NOMO-1 treated with dmso at 0.1 percent for 144 hours (cell line): ENCODE results near the gene TSPAN11.
"Not testable (repeated sequence)": the region's sequence is repeated elsewhere in the genome, so short reads cannot be mapped to it uniquely, and the experiment has no call there.

ENCODE experiments used
- DNase-seq: peaks from one replicate; lab custom pipeline; 2025; ENCODE audit not compliant: unreplicated experiment; lab: John Stamatoyannopoulos, UW

Gene TSPAN11

GRCh38 chr12:30926243-30927221, at the start of gene TSPAN11:
TSS of gene TSPAN11 (plus strand) at chr12:30926748. CDS start at chr12:30953992, 27,244 bp downstream.
- DNase-seq = no peak

DNA sequence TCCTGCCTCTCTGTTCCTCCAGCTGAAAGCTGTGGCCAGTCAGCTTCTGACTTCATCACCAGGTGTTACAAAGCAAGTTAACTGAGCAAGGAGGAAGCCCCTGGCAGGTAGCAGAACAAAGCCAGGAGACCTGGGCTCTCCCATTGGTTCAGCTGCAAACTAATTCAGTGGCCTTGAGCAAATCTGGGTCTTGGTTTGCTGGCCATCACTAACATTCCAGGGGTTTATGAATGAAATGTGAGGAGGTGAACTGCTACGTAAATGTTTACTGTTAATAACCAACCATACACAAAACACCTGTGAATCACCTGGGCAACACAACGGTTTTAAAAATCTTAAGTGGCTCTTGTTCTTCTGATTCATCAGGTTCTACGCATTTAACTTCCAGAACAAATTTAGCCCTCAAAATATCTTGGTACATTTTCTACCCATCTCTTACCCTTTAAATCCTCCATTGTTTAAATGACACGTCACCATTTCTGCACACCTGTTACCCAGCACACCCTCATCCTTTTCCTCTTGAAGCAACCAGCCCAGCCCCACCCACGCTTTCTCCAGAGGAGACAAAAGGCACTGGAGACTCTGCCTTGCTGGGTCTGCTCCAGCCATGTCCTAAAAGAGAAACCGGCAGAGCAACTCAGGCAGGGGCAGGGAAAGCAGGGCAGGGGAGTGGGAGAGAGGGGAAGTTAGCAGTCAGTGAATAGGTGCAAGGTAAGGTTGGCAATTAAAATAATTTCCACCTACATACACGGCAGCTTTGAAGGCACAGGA, 49.3 kb upstream of the TSPAN11 start:
- no peak for DNase-seq

DNA sequence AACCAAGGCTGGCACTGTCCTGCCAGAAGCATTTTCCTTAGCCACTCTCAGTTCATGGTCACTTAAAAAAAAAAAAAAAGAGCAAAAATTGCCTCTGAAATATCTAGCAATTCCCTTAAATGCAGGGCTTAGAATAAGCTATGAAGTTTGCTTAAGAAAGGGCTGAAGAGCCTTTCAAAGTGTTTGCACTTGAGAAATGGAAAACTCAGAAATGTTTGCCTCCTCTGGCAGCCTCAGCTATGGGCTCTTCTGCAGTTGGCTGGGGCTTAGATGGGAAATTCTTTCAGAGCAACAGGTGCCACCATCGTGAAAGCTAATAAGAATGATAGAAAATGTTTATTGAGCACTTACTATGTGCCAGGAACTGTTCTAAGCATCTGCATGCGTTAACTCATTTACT, 48.5 kb upstream of the TSPAN11 start:
- DNase-seq = no peak

- DNase-seq = no peak
These were observed 46.5 kb upstream of the TSPAN11 start for GRCh38 chr12:30880061-30880460.

GRCh38 chr12:30880813-30881212, 45.7 kb upstream of the TSPAN11 start:
- DNase-seq = no peak

DNA sequence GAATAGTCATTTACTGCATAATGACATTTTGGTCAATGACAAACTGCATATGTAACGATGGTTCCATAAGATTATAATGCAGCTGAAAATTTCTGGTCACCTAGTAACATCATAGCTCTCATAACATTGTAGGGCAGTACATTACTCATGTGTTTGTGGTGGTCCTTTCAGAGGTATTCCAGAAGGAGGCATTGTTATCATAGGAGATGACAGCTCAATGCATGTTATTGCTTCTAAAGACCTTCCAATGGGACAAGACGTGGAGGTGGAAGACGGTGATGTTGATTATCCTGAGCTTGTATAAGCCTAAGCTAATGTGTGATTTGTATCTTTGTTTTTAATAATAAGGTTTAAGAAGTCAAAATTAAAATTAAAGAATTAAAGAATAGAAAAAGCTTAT, 43.8 kb upstream of the TSPAN11 start:
- DNase-seq = no peak

DNA sequence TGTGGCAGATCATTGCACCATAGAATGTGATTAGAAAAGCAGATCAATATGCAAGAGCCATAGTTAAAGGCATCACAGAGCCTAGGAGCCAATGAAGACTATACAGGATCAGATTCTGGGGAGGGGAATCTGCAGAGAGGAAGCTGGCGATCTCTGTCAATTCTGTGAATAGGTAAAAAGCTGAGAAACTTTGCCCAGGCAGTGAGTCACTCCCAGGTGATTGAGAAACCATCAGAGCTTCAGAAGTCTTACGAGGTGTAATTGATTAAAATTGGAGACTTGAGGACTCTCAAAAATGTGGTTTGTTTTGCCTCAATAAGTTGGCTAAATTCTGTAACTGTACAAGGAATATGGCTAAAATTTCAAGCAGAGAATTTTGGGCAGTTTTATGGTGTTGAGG, 41.7 kb upstream of the TSPAN11 start:
- DNase-seq = no peak

DNA sequence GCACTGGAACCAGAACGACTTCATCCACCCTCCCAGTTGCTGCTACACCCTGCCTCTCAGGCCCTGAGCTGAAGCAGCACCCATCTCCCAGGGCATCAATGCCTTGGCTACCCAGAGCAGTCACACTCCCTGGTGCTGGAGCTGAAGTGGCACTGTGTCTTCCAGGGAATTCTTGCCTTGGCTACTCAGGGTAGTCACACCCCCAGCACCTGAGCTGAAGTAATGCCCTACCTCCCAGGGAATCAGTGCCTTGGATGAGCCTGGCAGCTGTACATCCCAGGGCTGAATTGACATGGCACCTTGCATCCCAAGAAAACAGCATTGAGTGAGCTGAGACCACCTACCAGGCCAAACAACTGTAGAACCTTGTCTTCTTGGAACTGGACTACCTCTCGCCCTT, 41.2 kb upstream of the TSPAN11 start:
- no peak for DNase-seq

DNA sequence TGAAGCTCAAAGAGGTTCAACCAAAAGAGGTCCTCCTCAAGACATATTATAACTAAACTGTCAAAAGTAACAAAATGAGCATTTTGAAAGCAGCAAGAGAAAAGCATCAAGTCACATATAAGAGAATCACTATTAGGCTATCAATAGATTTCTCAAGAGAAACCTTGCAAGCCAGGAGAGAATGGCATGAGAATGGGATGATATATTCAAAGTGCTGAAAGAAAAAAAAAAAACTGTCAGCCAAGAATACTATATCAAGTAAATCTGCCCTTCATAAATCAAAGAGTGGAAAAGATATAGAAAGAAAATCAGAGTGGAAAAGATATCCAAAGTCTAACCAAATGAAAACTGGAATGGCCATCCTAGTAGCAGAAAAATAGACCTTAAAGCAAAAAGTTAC, 39.3 kb upstream of the TSPAN11 start:
- DNase-seq = no peak

DNA sequence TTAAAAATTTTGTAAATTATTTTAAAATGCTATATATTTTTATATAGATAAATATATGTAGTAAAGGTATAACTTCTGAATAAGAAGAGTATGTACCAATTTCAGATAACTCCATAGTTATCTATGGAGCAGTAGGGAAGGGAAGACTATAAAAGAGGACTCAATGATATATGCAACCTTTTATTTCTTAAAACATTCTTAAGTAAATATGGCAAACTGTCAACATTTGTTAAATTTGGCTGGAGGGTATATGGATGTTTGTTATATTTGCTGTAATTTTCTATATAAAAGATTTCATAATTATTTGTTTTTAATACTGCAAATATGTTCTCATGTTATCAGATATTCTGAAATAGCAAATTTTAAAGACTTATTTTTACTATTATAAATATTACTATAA, 38.3 kb upstream of the TSPAN11 start:
- DNase-seq = no peak

DNA sequence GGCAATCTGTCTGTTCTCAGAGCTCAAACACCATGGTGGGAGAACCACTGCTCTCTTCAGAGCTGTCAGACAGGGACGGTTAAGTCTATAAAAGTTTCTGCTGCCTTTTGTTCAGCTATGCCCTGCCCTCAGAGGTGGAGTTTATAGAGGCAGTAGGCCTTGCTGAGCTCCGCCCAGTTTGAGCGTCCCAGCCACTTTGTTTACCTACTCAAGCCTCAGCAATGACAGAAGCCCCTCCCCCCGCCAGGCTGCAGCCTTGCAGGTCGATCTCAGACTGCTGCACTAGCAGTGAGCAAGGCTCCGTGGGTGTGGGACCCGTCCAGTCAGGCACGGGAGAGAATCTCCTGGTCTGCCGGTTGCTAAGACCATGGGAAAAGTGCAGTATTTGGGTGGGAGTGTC, 32.0 kb upstream of the TSPAN11 start:
- not testable (repeated sequence) for DNase-seq

DNA sequence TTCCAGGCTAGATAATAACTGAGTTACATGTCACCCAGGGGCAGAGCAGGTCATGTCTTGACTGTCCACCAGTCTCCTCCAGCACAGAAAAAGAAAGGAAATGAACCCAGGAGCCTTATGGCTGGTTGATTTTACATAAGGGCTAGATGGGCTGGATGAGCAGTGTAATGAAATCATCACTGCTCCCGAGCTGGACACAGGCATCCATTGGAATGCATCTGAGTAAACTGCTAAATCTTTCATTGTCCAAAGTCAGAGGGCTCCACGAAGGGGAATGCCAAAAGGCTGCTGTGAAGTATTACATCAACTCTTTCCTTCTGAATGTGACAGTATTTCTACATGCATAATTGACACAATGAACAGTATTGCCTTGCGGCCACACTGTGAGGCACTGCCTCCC, 30.1 kb upstream of the TSPAN11 start:
- DNase-seq = no peak

GRCh38 chr12:30898846-30899245, 27.7 kb upstream of the TSPAN11 start:
- DNase-seq = no peak

GRCh38 chr12:30900351-30900750, 26.2 kb upstream of the TSPAN11 start:
- no peak for DNase-seq

GRCh38 chr12:30902001-30902400, 24.5 kb upstream of the TSPAN11 start:
- DNase-seq = no peak

GRCh38 chr12:30902596-30902995, 24.0 kb upstream of the TSPAN11 start:
- DNase-seq = no peak

- no peak for DNase-seq
These were observed 21.0 kb upstream of the TSPAN11 start for GRCh38 chr12:30905463-30906009.

DNA sequence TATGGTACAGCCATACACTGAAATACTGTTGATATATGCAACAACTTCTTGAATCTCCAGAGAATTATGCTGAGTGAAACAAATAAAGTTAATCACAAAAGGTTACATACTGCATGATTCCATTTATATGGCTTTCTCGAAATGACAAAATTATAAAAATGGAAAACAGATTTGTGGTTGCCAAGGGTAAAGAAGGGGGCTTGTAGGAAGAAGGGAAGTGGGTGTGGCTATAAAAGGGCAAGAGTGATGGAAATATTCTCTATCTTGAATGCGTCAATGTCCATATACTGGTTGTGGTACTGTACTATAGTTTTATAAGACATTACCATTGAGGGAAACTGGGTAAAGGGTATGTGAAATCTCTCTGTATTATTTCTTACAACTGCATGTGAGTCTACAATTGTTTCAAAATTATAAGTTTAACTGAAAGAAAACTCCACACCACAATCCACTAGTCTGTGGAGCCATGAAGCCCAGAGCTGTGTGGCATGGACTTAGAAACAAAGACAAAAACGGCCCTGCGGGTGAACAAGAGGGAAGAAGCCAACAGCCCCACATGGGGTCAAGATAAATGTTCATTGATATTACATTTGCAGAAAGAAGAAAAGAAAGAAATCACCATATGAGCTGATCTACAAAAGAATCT, 18.3 kb upstream of the TSPAN11 start:
- no peak for DNase-seq

DNA sequence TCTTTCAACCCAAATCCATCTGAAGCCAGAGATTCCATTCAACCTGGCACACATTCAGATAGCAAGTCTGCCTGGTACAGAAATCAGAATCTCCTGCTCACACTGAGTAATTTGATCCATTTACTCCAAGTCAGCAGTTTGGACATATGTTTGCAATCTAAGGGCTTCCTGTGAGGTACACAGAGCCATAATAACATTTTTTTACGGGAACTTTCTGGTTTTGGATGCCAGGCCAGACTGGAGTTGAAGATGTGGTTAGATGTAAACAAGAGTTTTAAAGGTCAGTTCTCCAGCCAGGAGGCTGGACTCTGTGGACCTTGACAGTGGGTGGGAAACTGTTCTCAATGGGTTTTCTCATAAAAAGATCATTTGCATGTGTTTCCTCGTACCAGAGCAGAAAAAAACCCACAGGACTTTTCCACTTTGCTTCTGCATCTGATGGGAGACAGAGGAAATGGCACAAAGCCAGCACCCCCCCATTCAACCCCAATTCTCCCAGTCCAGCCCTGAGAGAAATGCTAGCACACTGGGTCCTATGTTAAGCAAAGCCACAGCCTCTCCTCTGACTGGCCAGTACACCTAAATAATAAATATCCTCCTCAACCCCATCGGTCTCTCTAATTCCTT, 17.7 kb upstream of the TSPAN11 start:
- DNase-seq = no peak

- no peak for DNase-seq
These were observed 17.1 kb upstream of the TSPAN11 start for GRCh38 chr12:30909349-30910037.
